Measurements from ENCODE around the gene SLC24A3. TPM values are rescaled to one million over a fixed set of nuclear protein-coding genes. Genes with fewer than 3 reads are reported as not detected.

SLC24A3 gene
- total RNA-seq, 1 experiment from 2014 or later, result 46.0 TPM

- Histone ChIP-seq H3K9me3 (ENCODE audit: low read depth, low read length, poor library complexity, severe bottlenecking) (no peaks in the 10 kb centered on the region), H3K4me3 (ENCODE audit: low read depth, low read length, poor library complexity, severe bottlenecking) (no peak overlapping the region), H3K4me1 (ENCODE audit: insufficient read depth, low read length, poor library complexity, severe bottlenecking) (peaks cover 20% of the 10 kb centered on the region), H3K27ac (ENCODE audit: low read depth, low read length, poor library complexity, severe bottlenecking) (no peak overlapping the region), H3K36me3 (ENCODE audit: insufficient read depth, low read length, poor library complexity, severe bottlenecking) (no peaks in the 10 kb centered on the region), H3K27me3 (replicated peaks; ENCODE audit: insufficient read depth, low read depth, low read length, poor library complexity) (no peaks in the 10 kb centered on the region)
- no peak for DNase-seq (ENCODE audit: low spot score)
- BruUV-seq (replicated peaks), result no TSS peak
- ChIA-PET CTCF (no interaction called here), POLR2A (ENCODE audit: low non-redundant PET) (no interaction called here)
- no peak for TF ChIP-seq EZH2 (IDR thresholded peaks at IDR 0.05; ENCODE audit: borderline replicate concordance, low read depth, low read length, poor library complexity, severe bottlenecking)
- no peak for TF ChIP-seq CTCF (conservative IDR thresholded peaks at IDR 0.05; ENCODE audit: low read depth, low read length)
- intact Hi-C loops (cut with micrococcal nuclease; ENCODE audit: unreplicated experiment), result no loop called here
Observed at GRCh38 chr20:19336631-19337030, 124.2 kb downstream of the SLC24A3 start.

GRCh38 chr20:19338380-19338779 is 125.9 kb downstream of the SLC24A3 start:
- intact Hi-C loops (cut with micrococcal nuclease; ENCODE audit: unreplicated experiment), result no loop called here
- ChIA-PET CTCF (no interaction called here), POLR2A (ENCODE audit: low non-redundant PET) (no interaction called here)
- no peaks in the 10 kb centered on the region for H3K36me3 ChIP-seq (ENCODE audit: insufficient read depth, low read length, poor library complexity, severe bottlenecking)
- H3K9me3 ChIP-seq (ENCODE audit: low read depth, low read length, poor library complexity, severe bottlenecking), result no peaks in the 10 kb centered on the region
- DNase-seq (ENCODE audit: low spot score), result no peak
- no peak overlapping the region for H3K4me3 ChIP-seq (ENCODE audit: low read depth, low read length, poor library complexity, severe bottlenecking)
- H3K27me3 ChIP-seq (replicated peaks; ENCODE audit: insufficient read depth, low read depth, low read length, poor library complexity), result no peaks in the 10 kb centered on the region
- no TSS peak for BruUV-seq (replicated peaks)
- H3K27ac ChIP-seq (ENCODE audit: low read depth, low read length, poor library complexity, severe bottlenecking), result no peak overlapping the region
- H3K4me1 ChIP-seq (ENCODE audit: insufficient read depth, low read length, poor library complexity, severe bottlenecking), result peaks cover 20% of the 10 kb centered on the region
- no peak for TF ChIP-seq CTCF (conservative IDR thresholded peaks at IDR 0.05; ENCODE audit: low read depth, low read length)
- no peak for TF ChIP-seq EZH2 (IDR thresholded peaks at IDR 0.05; ENCODE audit: borderline replicate concordance, low read depth, low read length, poor library complexity, severe bottlenecking)

- H3K27me3 ChIP-seq (replicated peaks; ENCODE audit: insufficient read depth, low read depth, low read length, poor library complexity), result no peaks in the 10 kb centered on the region
- TF ChIP-seq CTCF (conservative IDR thresholded peaks at IDR 0.05; ENCODE audit: low read depth, low read length) (no peak), EZH2 (IDR thresholded peaks at IDR 0.05; ENCODE audit: borderline replicate concordance, low read depth, low read length, poor library complexity, severe bottlenecking) (no peak)
- ChIA-PET CTCF (no interaction called here), POLR2A (ENCODE audit: low non-redundant PET) (no interaction called here)
- no peaks in the 10 kb centered on the region for H3K9me3 ChIP-seq (ENCODE audit: low read depth, low read length, poor library complexity, severe bottlenecking)
- DNase-seq (ENCODE audit: low spot score), result no peak
- H3K27ac ChIP-seq (ENCODE audit: low read depth, low read length, poor library complexity, severe bottlenecking), result no peak overlapping the region
- H3K36me3 ChIP-seq (ENCODE audit: insufficient read depth, low read length, poor library complexity, severe bottlenecking), result no peaks in the 10 kb centered on the region
- no TSS peak for BruUV-seq (replicated peaks)
- peaks cover 15% of the 10 kb centered on the region for H3K4me1 ChIP-seq (ENCODE audit: insufficient read depth, low read length, poor library complexity, severe bottlenecking)
- intact Hi-C loops (cut with micrococcal nuclease; ENCODE audit: unreplicated experiment), result no loop called here
- H3K4me3 ChIP-seq (ENCODE audit: low read depth, low read length, poor library complexity, severe bottlenecking), result no peak overlapping the region
Observed at GRCh38 chr20:19338960-19339359, 126.5 kb downstream of the SLC24A3 start.
